Suprapubic skin (tissue), 3 donors: ENCODE data around the gene IRF8.

Source experiments
- EP300 ChIP-seq: sonication (generic); formaldehyde crosslinking; IDR thresholded peaks from one replicate; pipeline ENCODE4 v1.6.1; 2017; ENCODE audit warnings: antibody characterized with exemption
- POLR2A ChIP-seq, 2 donors: fragments of 450-650 bp; IDR thresholded peaks; one replicate each; pipeline ENCODE4 v1.6.1; 2017; ENCODE audit warnings: antibody characterized with exemption in 2 of 2, mild to moderate bottlenecking in 2 of 2, moderate library complexity in 2 of 2
- TF ChIP-seq, protein P1 (sequence below), 2 donors: fragments of 200-600 bp in 1 of 2; fragments of 450-650 bp in 1 of 2; sonication (generic) in 1 of 2; IDR thresholded peaks; one replicate each; pipeline ENCODE4 v1.5.1; 2016 to 2019; ENCODE audit warnings: antibody characterized with exemption in 2 of 2, mild to moderate bottlenecking in 1 of 2, moderate library complexity in 1 of 2

DNA sequence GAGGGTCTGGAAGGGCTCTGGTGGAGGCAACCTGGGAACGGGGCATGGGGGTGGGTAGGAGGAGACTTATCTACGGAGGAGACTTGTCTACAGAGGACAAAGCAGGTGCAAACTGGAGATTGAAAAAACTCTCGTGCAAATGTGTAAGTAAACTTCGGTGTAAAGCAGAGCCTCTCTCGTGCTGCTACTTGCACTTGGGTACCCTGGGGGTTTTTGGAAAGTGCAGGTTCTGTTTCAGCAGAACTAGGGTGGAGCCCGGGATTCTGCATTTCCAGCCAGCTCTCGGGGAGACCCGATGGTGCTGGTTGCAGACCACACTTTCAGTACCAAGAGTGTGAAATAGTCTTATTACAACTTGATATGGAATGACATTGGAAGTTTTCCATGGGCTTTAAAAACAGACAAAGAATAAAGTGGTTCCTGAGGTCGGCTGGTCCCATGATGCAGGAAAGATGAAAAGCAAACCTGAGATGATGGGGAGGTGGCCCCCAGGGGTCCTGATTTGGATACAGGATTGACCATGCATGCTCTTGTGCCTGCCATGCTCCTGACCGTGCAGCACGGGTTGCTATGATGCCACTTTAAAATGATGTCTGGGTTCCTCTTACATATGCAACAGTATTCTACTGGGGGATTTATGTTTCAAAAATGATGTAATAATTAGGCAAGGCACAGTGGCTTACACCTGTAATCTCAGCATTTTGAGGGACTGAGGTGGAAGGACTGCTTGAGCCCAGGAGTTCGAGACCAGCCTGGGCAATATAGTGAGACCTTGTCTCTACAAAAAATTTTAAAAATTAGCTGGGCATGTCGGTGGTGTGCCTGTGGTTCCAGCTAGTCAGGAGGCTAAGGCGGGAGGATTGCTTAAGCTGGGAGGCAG, 69.3 kb downstream of the IRF8 start:
- TF ChIP-seq, protein P1, sequence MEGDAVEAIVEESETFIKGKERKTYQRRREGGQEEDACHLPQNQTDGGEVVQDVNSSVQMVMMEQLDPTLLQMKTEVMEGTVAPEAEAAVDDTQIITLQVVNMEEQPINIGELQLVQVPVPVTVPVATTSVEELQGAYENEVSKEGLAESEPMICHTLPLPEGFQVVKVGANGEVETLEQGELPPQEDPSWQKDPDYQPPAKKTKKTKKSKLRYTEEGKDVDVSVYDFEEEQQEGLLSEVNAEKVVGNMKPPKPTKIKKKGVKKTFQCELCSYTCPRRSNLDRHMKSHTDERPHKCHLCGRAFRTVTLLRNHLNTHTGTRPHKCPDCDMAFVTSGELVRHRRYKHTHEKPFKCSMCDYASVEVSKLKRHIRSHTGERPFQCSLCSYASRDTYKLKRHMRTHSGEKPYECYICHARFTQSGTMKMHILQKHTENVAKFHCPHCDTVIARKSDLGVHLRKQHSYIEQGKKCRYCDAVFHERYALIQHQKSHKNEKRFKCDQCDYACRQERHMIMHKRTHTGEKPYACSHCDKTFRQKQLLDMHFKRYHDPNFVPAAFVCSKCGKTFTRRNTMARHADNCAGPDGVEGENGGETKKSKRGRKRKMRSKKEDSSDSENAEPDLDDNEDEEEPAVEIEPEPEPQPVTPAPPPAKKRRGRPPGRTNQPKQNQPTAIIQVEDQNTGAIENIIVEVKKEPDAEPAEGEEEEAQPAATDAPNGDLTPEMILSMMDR (IDR thresholded peaks at IDR 0.05), result no peak
- TF ChIP-seq EP300 (no peak), POLR2A (IDR thresholded peaks at IDR 0.05) (no peak)
